AG09319 (cell line): ENCODE data around the gene ALKBH3.

Source experiments
- DNase-seq: peaks from one replicate; pipeline ENCODE4 v3.0.0-alpha.2; 2010; ENCODE audit warnings: low read depth; ENCODE audit errors: extremely low read depth
- CTCF ChIP-seq: IDR thresholded peaks from 2 replicates; pipeline ENCODE4 v1.5.1; 2011; ENCODE audit warnings: low read depth, mild to moderate bottlenecking, inconsistent platforms, low read length, moderate library complexity

Gene ALKBH3

GRCh38 chr11:43967661-43968060, 87.0 kb downstream of the ALKBH3 start:
- DNase-seq = no peak
- TF ChIP-seq CTCF = no peak

- no peak for TF ChIP-seq CTCF
- DNase-seq = no peak
Observed at GRCh38 chr11:43968719-43969118, 88.1 kb downstream of the ALKBH3 start.

- no peak for DNase-seq
- TF ChIP-seq CTCF = no peak
Observed at GRCh38 chr11:43969543-43969942, 88.9 kb downstream of the ALKBH3 start.
